Prostate gland (tissue), 2 donors: ENCODE measurements around the gene ANKS1B.

Source experiments
- POLR2A ChIP-seq: fragments of 450-650 bp; IDR thresholded peaks from one replicate; pipeline ENCODE4 v1.6.1; 2016; ENCODE audit warnings: antibody characterized with exemption, mild to moderate bottlenecking
- POLR2AphosphoS5 ChIP-seq: sonication (generic); formaldehyde crosslinking; IDR thresholded peaks from one replicate; pipeline ENCODE4 v1.6.1; 2017; ENCODE audit warnings: antibody characterized with exemption
- TF ChIP-seq, protein P1 (sequence below), 4 experiments: fragments of 200-600 bp in 2 of 4; fragments of 450-650 bp in 2 of 4; sonication (generic) in 2 of 4; IDR thresholded peaks; 1 replicate in 3 of 4; 2 replicates in 1 of 4; pipeline ENCODE4 v1.5.1; 2016 to 2019; ENCODE audit warnings: antibody characterized with exemption in 4 of 4, mild to moderate bottlenecking in 2 of 4, moderate library complexity in 2 of 4

DNA sequence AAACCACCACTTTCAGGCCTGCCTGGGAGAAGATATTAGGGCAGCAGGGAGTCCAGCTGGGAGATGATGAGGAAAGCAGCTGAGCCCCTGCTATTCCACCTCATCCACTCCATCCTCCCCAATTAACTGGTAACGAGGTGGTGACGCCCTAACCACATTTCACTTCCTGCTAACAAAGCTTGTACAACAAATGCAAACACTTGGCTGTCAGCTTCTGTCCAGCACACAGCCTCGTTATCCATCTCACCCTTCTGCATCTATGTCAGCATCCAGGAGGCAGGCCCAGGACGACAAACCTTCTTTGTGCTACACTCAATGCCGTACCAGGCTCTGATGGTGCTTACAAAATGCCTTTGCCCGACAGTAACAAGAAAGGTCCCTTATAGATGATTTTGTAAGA is 1114.2 kb downstream of the ANKS1B start:
- TF ChIP-seq POLR2AphosphoS5 (no peak), POLR2A (no peak)
- TF ChIP-seq, protein P1, sequence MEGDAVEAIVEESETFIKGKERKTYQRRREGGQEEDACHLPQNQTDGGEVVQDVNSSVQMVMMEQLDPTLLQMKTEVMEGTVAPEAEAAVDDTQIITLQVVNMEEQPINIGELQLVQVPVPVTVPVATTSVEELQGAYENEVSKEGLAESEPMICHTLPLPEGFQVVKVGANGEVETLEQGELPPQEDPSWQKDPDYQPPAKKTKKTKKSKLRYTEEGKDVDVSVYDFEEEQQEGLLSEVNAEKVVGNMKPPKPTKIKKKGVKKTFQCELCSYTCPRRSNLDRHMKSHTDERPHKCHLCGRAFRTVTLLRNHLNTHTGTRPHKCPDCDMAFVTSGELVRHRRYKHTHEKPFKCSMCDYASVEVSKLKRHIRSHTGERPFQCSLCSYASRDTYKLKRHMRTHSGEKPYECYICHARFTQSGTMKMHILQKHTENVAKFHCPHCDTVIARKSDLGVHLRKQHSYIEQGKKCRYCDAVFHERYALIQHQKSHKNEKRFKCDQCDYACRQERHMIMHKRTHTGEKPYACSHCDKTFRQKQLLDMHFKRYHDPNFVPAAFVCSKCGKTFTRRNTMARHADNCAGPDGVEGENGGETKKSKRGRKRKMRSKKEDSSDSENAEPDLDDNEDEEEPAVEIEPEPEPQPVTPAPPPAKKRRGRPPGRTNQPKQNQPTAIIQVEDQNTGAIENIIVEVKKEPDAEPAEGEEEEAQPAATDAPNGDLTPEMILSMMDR (IDR thresholded peaks at IDR 0.05): no peak
